Gastrocnemius medialis (tissue), 4 donors: ENCODE measurements around the gene CACNA2D1. TPM values are rescaled to one million over a fixed set of nuclear protein-coding genes. Genes with fewer than 3 reads are reported as not detected.

Source experiments
- ATAC-seq, 2 donors: fragments of 150-250 bp; one replicate each; pipeline ENCODE4 v1.9.1; 2016
- DNase-seq, 2 donors: peaks; one replicate each; pipeline ENCODE4 v3.0.0-alpha.2; 2019
- H3K27ac ChIP-seq, 4 donors: fragments of 200-600 bp; sonication (generic); 1 replicate in 1 of 4; 2 replicates in 3 of 4; pipeline ENCODE4 v1.5.1; 2016 to 2018; ENCODE audit warnings: mild to moderate bottlenecking in 2 of 4, moderate library complexity in 1 of 4
- H3K27me3 ChIP-seq, 3 donors: fragments of 200-600 bp; sonication (generic) in 2 of 3; 1 replicate in 1 of 3; 2 replicates in 2 of 3; pipeline versions ENCODE4 v1.5.1 to v1.6.0; 2016 to 2019; ENCODE audit warnings: mild to moderate bottlenecking in 1 of 3, moderate library complexity in 1 of 3
- H3K36me3 ChIP-seq, 2 donors: fragments of 200-600 bp; sonication (generic) in 1 of 2; one replicate each; pipeline ENCODE4 v1.5.1; 2017 to 2018
- H3K4me1 ChIP-seq, 2 donors: fragments of 200-600 bp; sonication (generic) in 1 of 2; one replicate each; pipeline ENCODE4 v1.5.1; 2016 to 2017; ENCODE audit warnings: mild to moderate bottlenecking in 2 of 2
- H3K4me3 ChIP-seq, 4 donors: fragments of 200-600 bp; sonication (generic) in 3 of 4; 1 replicate in 1 of 4; 2 replicates in 3 of 4; pipeline ENCODE4 v1.5.1; 2016 to 2019; ENCODE audit warnings: mild to moderate bottlenecking in 2 of 4
- H3K9me3 ChIP-seq, 3 donors: fragments of 200-600 bp; sonication (generic) in 2 of 3; 1 replicate in 1 of 3; 2 replicates in 2 of 3; pipeline ENCODE4 v1.5.1; 2016 to 2019
- POLR2A ChIP-seq, 2 donors: fragments of 450-650 bp; IDR thresholded peaks; one replicate each; pipeline ENCODE4 v1.6.1; 2017; ENCODE audit warnings: antibody characterized with exemption in 2 of 2, mild to moderate bottlenecking in 2 of 2, moderate library complexity in 2 of 2
- in situ Hi-C, 4 donors: fragments of 200-750 bp; cut with MboI; loops; one replicate each; pipeline versions ENCODE4 v1.15.0 to v1.8.0; 2017; ENCODE audit warnings: low sequenced_read_pairs in 4 of 4
- intact Hi-C: fragments of 100-400 bp; cut with DNase I; formaldehyde crosslinking; loops from one replicate; pipeline ENCODE4 v1.15.1; 2023; ENCODE audit warnings: low total_unique reads
- total RNA-seq, 4 donors: library from RNA; depleted of rRNA; stranded (reverse); fragments of >200 nt; gene quantifications; one replicate each; pipeline versions ENCODE4 v1.1.0 to v1.2.3, GENCODE V29; 2016
- TF ChIP-seq, protein P1 (sequence below), 5 experiments: fragments of 450-650 bp in 3 of 5; fragments of 200-600 bp in 2 of 5; sonication (generic) in 2 of 5; IDR thresholded peaks in 4 of 5; conservative IDR thresholded peaks in 1 of 5; 1 replicate in 4 of 5; 2 replicates in 1 of 5; pipeline ENCODE4 v1.5.1; 2016 to 2019; ENCODE audit warnings: antibody characterized with exemption in 5 of 5, mild to moderate bottlenecking in 3 of 5, moderate library complexity in 3 of 5

Gene CACNA2D1
- total RNA-seq, 4 donors from 2014 or later, result 83.9 to 157 (median 120) TPM

- in situ Hi-C loops (no loop called here), intact Hi-C loops (no loop called here)
- H3K4me1 ChIP-seq, result peaks cover 42 to 68% of the 10 kb centered on the region in 2 donors
- H3K27me3 ChIP-seq, result no peaks in the 10 kb centered on the region
- TF ChIP-seq, protein P1, sequence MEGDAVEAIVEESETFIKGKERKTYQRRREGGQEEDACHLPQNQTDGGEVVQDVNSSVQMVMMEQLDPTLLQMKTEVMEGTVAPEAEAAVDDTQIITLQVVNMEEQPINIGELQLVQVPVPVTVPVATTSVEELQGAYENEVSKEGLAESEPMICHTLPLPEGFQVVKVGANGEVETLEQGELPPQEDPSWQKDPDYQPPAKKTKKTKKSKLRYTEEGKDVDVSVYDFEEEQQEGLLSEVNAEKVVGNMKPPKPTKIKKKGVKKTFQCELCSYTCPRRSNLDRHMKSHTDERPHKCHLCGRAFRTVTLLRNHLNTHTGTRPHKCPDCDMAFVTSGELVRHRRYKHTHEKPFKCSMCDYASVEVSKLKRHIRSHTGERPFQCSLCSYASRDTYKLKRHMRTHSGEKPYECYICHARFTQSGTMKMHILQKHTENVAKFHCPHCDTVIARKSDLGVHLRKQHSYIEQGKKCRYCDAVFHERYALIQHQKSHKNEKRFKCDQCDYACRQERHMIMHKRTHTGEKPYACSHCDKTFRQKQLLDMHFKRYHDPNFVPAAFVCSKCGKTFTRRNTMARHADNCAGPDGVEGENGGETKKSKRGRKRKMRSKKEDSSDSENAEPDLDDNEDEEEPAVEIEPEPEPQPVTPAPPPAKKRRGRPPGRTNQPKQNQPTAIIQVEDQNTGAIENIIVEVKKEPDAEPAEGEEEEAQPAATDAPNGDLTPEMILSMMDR (IDR thresholded peaks at IDR 0.05 in 4 of 5, conservative IDR thresholded peaks at IDR 0.05 in 1 of 5), result no peak
- no peak for TF ChIP-seq POLR2A (IDR thresholded peaks at IDR 0.05)
- ATAC-seq (no peak), DNase-seq (no peak)
- H3K27ac ChIP-seq, result peak overlapping the region in 2 of 4 donors; percentile 8 to 15
- H3K4me3 ChIP-seq, result no peak overlapping the region
- H3K9me3 ChIP-seq, result no peaks in the 10 kb centered on the region
- H3K36me3 ChIP-seq, result no peaks in the 10 kb centered on the region
These were observed 82.8 kb downstream of the CACNA2D1 start for GRCh38 chr7:82360591-82361368.

GRCh38 chr7:82359426-82359825 is 84.2 kb downstream of the CACNA2D1 start:
- in situ Hi-C loops (no loop called here), intact Hi-C loops (no loop called here)
- TF ChIP-seq, protein P1 (IDR thresholded peaks at IDR 0.05 in 4 of 5, conservative IDR thresholded peaks at IDR 0.05 in 1 of 5), result no peak
- no peak for TF ChIP-seq POLR2A (IDR thresholded peaks at IDR 0.05)
- H3K27me3 ChIP-seq, result no peaks in the 10 kb centered on the region
- no peaks in the 10 kb centered on the region for H3K36me3 ChIP-seq
- H3K4me1 ChIP-seq, result peaks cover 37 to 77% of the 10 kb centered on the region in 2 donors
- no peak overlapping the region for H3K4me3 ChIP-seq
- no peaks in the 10 kb centered on the region for H3K9me3 ChIP-seq
- DNase-seq (no peak), ATAC-seq (no peak)
- H3K27ac ChIP-seq, result peak overlapping the region in 2 of 4 donors; percentile 24

DNA sequence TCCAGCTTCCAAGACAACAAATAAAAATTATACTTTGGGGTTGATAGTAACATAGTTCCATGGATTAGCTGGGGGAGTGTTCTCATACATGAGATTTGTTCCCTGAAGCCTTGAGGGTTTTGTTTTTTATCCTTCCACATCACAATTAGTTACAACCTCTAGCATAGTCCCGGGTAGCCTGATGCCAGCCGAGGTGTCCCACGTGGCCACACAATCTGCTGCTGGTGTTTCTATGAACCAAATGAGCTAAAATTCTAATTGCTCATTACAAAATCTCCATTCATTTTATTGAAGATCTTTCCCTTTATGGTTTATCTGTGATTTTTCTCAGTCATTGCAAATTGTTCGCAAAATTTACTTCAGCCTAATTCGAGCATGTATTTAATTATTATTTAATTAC is 84.7 kb downstream of the CACNA2D1 start:
- ATAC-seq, result no peak
- no peaks in the 10 kb centered on the region for H3K36me3 ChIP-seq
- in situ Hi-C loops (no loop called here), intact Hi-C loops (no loop called here)
- H3K9me3 ChIP-seq, result no peaks in the 10 kb centered on the region
- DNase-seq, result no peak
- H3K27me3 ChIP-seq, result no peaks in the 10 kb centered on the region
- H3K4me1 ChIP-seq, result peaks cover 36 to 75% of the 10 kb centered on the region in 2 donors
- TF ChIP-seq POLR2A (IDR thresholded peaks at IDR 0.05), result no peak
- TF ChIP-seq, protein P1 (IDR thresholded peaks at IDR 0.05 in 4 of 5, conservative IDR thresholded peaks at IDR 0.05 in 1 of 5), result no peak
- no peak overlapping the region for H3K4me3 ChIP-seq
- peak overlapping the region in 2 of 4 donors; percentile 24 for H3K27ac ChIP-seq

DNA sequence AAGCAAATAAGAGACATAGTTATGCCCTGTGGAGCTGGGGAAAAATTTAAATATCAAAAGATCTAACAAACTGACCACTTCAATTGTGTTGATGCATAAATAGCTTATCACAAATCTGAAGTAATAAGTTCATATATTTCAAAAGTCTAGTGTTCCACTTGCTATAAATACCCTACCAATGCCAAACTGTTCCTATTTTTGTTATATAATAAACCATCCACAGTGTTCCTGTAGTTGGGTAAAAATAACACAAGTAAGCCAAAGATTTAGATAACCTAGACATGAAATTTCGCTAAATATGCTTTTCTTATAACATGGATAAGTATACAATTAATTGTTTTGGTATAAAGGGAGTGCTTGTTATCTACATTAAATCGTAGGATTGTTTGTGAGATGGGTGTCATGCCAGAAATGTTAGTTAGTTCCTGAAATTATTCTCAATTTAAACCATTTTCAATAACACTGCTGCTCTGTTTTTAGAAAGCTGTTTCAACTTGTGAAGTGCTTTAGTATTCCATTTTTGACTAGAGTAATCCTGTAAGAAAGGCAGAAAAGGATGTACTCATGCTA is 85.5 kb downstream of the CACNA2D1 start:
- Histone ChIP-seq H3K27me3 (no peaks in the 10 kb centered on the region), H3K27ac (peak overlapping the region in 2 of 4 donors; percentile 24 to 39), H3K4me1 (peaks cover 36 to 75% of the 10 kb centered on the region in 2 donors), H3K36me3 (no peaks in the 10 kb centered on the region), H3K4me3 (no peak overlapping the region), H3K9me3 (no peaks in the 10 kb centered on the region)
- in situ Hi-C loops (no loop called here), intact Hi-C loops (no loop called here)
- DNase-seq (no peak), ATAC-seq (no peak)
- TF ChIP-seq, protein P1 (IDR thresholded peaks at IDR 0.05 in 4 of 5, conservative IDR thresholded peaks at IDR 0.05 in 1 of 5), result no peak
- no peak for TF ChIP-seq POLR2A (IDR thresholded peaks at IDR 0.05)
